Measurements from ENCODE around the gene MEA1. TPM values are rescaled to one million over a fixed set of nuclear protein-coding genes. Genes with fewer than 3 reads are reported as not detected.
A peak's percentile ranks its signal among the peaks of the same experiment; 100 is the strongest.

The MEA1 gene
- 10 to 100 TPM; 35.8 to 43.6 TPM for total RNA-seq
- long read RNA-seq, transcript MEA1-204 (4 exons, 1,004 nt), result major isoform, 36 of 40 reads
- long read RNA-seq, partial matches to known transcripts, result 0 of 40 reads
- long read RNA-seq, other reads (novel, unspliced or antisense), result 0 of 40 reads

DNA sequence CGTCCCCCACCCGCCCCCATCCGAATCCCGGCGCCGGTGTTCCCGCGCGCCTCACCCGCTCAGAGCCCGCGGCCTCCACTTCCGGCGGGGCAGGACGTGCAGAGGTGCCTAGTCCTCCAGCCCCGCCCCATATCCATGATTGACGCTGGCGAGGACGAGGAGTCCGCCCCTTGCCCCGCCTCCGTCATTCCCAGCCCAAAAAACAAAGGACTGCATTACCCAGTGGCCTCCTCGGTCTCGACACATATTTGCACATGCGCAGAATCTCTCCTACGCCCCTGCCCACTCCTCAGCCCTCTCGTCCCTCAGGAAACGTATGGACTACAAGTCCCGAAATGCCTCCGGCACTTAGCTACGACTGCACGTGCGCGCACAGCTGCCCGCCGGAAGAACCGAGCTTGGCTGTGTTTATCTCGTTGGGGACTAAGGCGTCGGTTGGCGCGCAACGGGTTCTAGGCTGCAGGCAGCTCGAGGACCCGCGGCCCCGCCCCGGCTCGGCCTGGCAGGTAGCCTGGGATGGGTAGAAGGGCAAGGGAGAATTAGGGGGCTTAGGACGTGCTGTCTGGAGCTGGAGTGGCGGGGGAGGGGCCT lies at the start of gene MEA1, which contains the start of gene KLHDC3:
MEA1 (minus strand) TSS at position 104 of the 591 bp plus-strand sequence. CDS start 133 bp downstream, outside the sequence.
KLHDC3 (plus strand) TSS at position 407 of the 591 bp plus-strand sequence. CDS start 2,944 bp downstream, outside the sequence.
- DNase-seq (peak; percentile 99 to 100), ATAC-seq (peak; percentile 97)
- intact Hi-C loops (cut with DNase I, micrococcal nuclease), result no loop called here

DNA sequence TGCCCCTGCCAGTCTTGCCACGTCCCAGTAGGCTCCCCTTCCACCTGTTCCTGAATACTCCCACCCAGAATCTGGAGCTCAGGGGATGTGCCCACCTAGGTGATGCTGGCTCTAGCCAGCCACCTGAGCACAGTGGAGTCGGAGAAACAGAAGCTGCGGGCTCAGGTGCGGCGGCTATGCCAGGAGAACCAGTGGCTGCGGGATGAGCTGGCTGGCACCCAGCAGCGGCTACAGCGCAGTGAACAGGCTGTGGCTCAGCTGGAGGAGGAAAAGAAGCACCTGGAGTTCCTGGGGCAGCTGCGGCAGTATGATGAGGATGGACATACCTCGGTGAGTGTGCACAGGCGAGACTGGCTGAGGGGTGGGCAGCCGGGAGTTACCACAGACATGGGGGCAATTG lies 49.1 kb upstream of the MEA1 start:
- DNase-seq (no peak), ATAC-seq (no peak)
- intact Hi-C loops (cut with DNase I, micrococcal nuclease), result loop anchor here in 1 of 2 donors (10.0 kb wide), 1 partner anchor 72 kb away; no protein-coding TSS in a partner anchor

GRCh38 chr6:43061861-43062260 lies 48.1 kb upstream of the MEA1 start:
- intact Hi-C loops (cut with DNase I, micrococcal nuclease), result loop anchor here in 1 of 2 donors (10.0 kb wide), 1 partner anchor 73 kb away; no protein-coding TSS in a partner anchor
- ATAC-seq (no peak), DNase-seq (no peak)

GRCh38 chr6:43060755-43061633 lies 47.2 kb upstream of the MEA1 start:
- intact Hi-C loops (cut with DNase I, micrococcal nuclease), result loop anchor here in 1 of 2 donors (10.0 kb wide), 1 partner anchor 74 kb away; no protein-coding TSS in a partner anchor
- DNase-seq (no peak), ATAC-seq (peak; percentile 3)

GRCh38 chr6:43060034-43060754 lies 46.4 kb upstream of the MEA1 start:
- DNase-seq (peak; percentile 82 to 92), ATAC-seq (peak; percentile 82)
- intact Hi-C loops (cut with DNase I, micrococcal nuclease), result loop anchor here in 1 of 2 donors (10.0 kb wide), 1 partner anchor 75 kb away; no protein-coding TSS in a partner anchor

DNA sequence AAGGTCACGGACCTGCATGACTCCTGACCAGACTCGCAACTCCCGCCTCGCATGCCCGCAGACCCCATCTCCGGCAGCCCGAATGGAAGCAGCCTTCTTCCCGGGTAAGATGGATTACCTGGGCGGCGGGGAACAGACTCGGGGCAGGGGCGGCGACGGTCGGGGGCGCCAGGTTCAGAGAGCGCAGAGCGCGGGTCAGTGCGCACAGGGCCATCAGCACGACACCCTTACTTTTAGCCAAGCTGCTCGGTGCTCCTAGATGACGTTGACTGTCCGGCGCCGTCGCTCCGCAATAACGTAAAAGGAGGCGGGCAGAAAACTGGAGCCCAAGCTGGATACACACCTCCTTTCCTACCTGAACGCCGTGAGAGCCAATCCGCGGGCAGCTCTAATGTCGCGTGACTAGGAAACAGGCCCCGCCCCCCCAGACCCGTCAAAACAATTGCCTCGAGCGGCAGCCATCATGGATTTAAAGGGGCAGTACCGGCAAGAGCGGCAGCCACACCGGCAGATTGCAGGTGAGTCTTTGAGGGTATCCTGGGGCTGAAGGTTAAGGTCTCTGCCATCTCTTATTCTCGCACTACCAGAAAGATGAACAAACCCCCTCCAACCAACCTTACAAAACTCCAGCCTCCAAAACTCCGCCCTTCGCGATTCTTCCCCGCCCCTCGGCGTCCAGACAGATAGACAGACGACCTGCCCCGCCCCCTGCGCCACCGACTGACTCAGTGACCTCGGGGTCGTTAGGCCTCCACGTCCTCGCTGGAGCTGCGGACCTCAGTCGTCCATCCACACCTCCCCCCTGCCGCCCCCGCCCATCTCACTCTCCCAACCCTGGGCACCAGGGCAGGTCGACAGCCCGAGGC lies 45.7 kb upstream of the MEA1 start, which contains the start of the genes KLC4 and MRPL2:
KLC4 (plus strand) TSS at position 464 of the 866 bp plus-strand sequence. CDS start 1,705 bp downstream, outside the sequence.
MRPL2 (minus strand) TSS at position 267 of the 866 bp plus-strand sequence; CDS start at position 214, 53 bp downstream.
- ATAC-seq, result peak; percentile 81

DNA sequence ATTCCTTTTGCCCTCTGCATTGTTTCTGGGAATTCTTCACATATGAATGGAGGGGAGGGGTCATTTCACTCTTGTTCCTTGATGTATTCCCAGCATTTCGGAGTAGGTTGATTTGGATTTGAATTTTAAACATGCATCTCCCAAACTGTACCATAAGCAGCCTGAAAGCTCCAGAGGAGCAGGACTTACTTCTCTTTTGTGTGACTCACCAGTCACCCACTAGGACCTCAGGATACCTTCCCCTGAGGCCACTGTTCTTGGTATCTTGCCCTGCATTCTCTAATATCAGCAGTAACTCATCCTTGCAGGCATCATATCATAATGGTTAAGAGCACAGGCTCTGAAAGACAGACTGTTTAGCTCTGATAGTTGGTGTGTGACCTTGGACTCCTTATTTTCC lies 44.8 kb upstream of the MEA1 start:
- ATAC-seq (no peak), DNase-seq (no peak)
- intact Hi-C loops (cut with DNase I, micrococcal nuclease), result no loop called here

More for the DNA sequence above, 45.7 kb upstream of the MEA1 start, which contains the start of the genes KLC4 and MRPL2:
- intact Hi-C loops (cut with DNase I, micrococcal nuclease), result loop anchor here in 1 of 2 donors (10.0 kb wide), 1 partner anchor 75 kb away; no protein-coding TSS in a partner anchor
- DNase-seq, result peak; percentile 98 to 99

GRCh38 chr6:43055966-43056365 lies 42.2 kb upstream of the MEA1 start:
- intact Hi-C loops (cut with DNase I, micrococcal nuclease), result no loop called here
- no peak for DNase-seq
- no peak for ATAC-seq

- intact Hi-C loops (cut with DNase I, micrococcal nuclease), result no loop called here
- peak in 1 of 2 donors; percentile 28 for DNase-seq
These were observed 40.6 kb upstream of the MEA1 start for GRCh38 chr6:43054206-43054943.

GRCh38 chr6:43053545-43054205 lies 39.9 kb upstream of the MEA1 start, which contains the start of gene CUL7:
CUL7 (minus strand) TSS chr6:43053851; CDS start chr6:43052788, 1,063 bp downstream.
- DNase-seq, result peak; percentile 96
- intact Hi-C loops (cut with DNase I, micrococcal nuclease), result no loop called here
- ATAC-seq, result peak; percentile 97

More at GRCh38 chr6:43054206-43054943, 40.6 kb upstream of the MEA1 start:
- ATAC-seq, result no peak

- peak; percentile 36 to 41 for DNase-seq
- intact Hi-C loops (cut with DNase I, micrococcal nuclease), result no loop called here
- peak; percentile 46 for ATAC-seq
These were observed 39.2 kb upstream of the MEA1 start for GRCh38 chr6:43052842-43053544.

GRCh38 chr6:43052225-43052841 lies 38.6 kb upstream of the MEA1 start:
- intact Hi-C loops (cut with DNase I, micrococcal nuclease), result no loop called here
- DNase-seq, result peak in 1 of 2 donors; percentile 31
- no peak for ATAC-seq

- ATAC-seq (no peak), DNase-seq (no peak)
- intact Hi-C loops (cut with DNase I, micrococcal nuclease), result no loop called here
These were observed 37.2 kb upstream of the MEA1 start for GRCh38 chr6:43050981-43051380.

- no peak for DNase-seq
- intact Hi-C loops (cut with DNase I, micrococcal nuclease), result loop anchor here in 1 of 2 donors (10.0 kb wide), 1 partner anchor 143 kb away; no protein-coding TSS in a partner anchor
- no peak for ATAC-seq
These were observed 34.3 kb upstream of the MEA1 start for GRCh38 chr6:43047998-43048397.
